A172 (cell line): Measurements from ENCODE around the gene STX16. TPM values are rescaled to one million over a fixed set of nuclear protein-coding genes. Genes with fewer than 3 reads are reported as not detected.
"Not testable (repeated sequence)": the region's sequence is repeated elsewhere in the genome, so short reads cannot be mapped to it uniquely, and the experiment has no call there.

Source experiments
- DNase-seq: peaks from one replicate; pipeline ENCODE4 v3.0.0-alpha.2; 2015; ENCODE audit warnings: low spot score
- total RNA-seq: library from RNA; depleted of rRNA; stranded (reverse); fragments of >200 nt; shearing (Covaris generic); gene quantifications from 2 replicates; pipeline ENCODE4 v1.2.3, GENCODE V29; 2014; rRNA removed

STX16 gene
- total RNA-seq, 1 experiment from 2014 or later, result 10.9 TPM

- no peak for DNase-seq
These were observed 72.0 kb downstream of the STX16 start for GRCh38 chr20:58722877-58723627.

DNA sequence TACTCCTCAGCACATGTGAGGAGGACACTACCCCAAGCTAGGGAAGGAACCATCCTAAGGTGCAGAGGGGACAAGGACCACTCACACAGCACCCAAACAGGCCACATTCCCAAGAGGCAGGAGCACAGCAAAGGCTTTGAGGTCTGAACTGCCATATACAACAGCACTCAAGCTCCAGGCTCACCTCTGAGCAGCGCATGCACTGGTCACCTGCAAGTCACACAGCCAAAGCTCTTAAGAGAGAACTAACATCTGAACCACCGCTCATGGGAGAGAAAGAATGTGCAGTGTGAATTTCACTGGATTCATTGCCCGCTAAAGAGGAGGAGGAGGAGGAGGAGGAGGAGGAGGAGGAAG is 72.5 kb downstream of the STX16 start:
- DNase-seq, result no peak

GRCh38 chr20:58726156-58726555 is 75.1 kb downstream of the STX16 start:
- not testable (repeated sequence) for DNase-seq

Other genes with a start within 250 kb of the STX16 start
- gene APCDD1L, start 135.9 kb upstream of the STX16 start, total RNA-seq, result 0.78 and 2.4 TPM in 2 replicates
- gene NPEPL1, start 41.5 kb downstream of the STX16 start, total RNA-seq, result 5.9 and 7.2 TPM in 2 replicates
- gene GNAS-AS1, start 199.6 kb downstream of the STX16 start, total RNA-seq, result 1.1 and 1.8 TPM in 2 replicates
- gene GNAS, start 201.4 kb downstream of the STX16 start, total RNA-seq, result 416 and 436 TPM in 2 replicates